Adipocyte (in vitro differentiated cells): Measurements from ENCODE around the gene RUNX2.

Source experiments
- DNase-seq: peaks from one replicate; pipeline ENCODE4 v3.0.0-alpha.2; 2015; ENCODE audit warnings: low read depth
- H3K27me3 ChIP-seq: replicated peaks from 2 replicates; pipeline ENCODE4 v1.7.0; 2013; ENCODE audit warnings: mild to moderate bottlenecking, low read length, moderate library complexity; ENCODE audit not compliant: control insufficient read depth, insufficient read depth
- H3K36me3 ChIP-seq: 2 replicates; pipeline ENCODE4 v1.7.0; 2013; ENCODE audit warnings: low read length, mild to moderate bottlenecking, moderate library complexity; ENCODE audit not compliant: control insufficient read depth, insufficient read depth, severe bottlenecking
- H3K4me1 ChIP-seq: 2 replicates; pipeline ENCODE4 v1.7.0; 2013; ENCODE audit warnings: mild to moderate bottlenecking, low read length, moderate library complexity; ENCODE audit not compliant: control insufficient read depth, insufficient read depth
- H3K4me3 ChIP-seq: 2 replicates; pipeline ENCODE4 v1.7.0; 2013; ENCODE audit warnings: mild to moderate bottlenecking, low read length, moderate library complexity
- H3K9ac ChIP-seq: 2 replicates; pipeline ENCODE4 v1.7.0; 2013; ENCODE audit warnings: mild to moderate bottlenecking, low read length, moderate library complexity
- H3K9me3 ChIP-seq: 2 replicates; pipeline ENCODE4 v1.7.0; 2013; ENCODE audit warnings: mild to moderate bottlenecking, low read length, moderate library complexity; ENCODE audit not compliant: control insufficient read depth

The RUNX2 gene

DNA sequence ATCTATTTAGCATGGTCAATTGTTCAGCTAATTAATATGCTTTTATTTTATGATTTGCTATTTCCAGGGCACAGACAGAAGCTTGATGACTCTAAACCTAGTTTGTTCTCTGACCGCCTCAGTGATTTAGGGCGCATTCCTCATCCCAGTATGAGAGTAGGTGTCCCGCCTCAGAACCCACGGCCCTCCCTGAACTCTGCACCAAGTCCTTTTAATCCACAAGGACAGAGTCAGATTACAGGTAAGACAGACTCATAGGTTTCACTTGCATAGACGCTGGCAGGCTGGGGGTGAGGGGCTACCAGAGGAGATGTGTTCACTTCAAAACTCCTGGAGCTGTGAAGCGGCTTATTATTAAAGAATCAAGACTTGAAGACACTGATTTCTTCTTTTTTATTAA is 163.7 kb downstream of the RUNX2 start:
- Histone ChIP-seq H3K27me3 (no peaks in the 10 kb centered on the region), H3K4me3 (no peak overlapping the region), H3K36me3 (no peaks in the 10 kb centered on the region), H3K9me3 (no peaks in the 10 kb centered on the region), H3K9ac (no peak overlapping the region), H3K4me1 (no peaks in the 10 kb centered on the region)
- DNase-seq: no peak

DNA sequence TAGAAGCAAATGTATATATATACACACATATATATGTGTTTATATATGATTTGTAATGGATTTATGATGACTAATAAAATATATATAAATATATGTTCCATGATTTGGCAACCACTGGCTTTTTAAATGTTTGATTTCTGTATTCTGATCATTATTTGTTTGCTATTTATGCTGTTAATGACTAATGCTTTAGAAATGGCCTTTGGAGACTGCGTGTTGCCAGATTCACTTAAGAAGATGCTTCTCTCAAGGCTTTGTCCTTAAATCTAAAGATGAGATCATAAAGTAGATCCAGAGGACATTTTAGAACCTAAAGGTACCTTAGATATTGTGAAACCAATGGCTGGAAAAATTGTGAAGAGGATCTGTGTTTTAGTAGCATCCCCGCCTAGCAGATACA is 165.6 kb downstream of the RUNX2 start:
- H3K4me3 ChIP-seq: no peak overlapping the region

DNA sequence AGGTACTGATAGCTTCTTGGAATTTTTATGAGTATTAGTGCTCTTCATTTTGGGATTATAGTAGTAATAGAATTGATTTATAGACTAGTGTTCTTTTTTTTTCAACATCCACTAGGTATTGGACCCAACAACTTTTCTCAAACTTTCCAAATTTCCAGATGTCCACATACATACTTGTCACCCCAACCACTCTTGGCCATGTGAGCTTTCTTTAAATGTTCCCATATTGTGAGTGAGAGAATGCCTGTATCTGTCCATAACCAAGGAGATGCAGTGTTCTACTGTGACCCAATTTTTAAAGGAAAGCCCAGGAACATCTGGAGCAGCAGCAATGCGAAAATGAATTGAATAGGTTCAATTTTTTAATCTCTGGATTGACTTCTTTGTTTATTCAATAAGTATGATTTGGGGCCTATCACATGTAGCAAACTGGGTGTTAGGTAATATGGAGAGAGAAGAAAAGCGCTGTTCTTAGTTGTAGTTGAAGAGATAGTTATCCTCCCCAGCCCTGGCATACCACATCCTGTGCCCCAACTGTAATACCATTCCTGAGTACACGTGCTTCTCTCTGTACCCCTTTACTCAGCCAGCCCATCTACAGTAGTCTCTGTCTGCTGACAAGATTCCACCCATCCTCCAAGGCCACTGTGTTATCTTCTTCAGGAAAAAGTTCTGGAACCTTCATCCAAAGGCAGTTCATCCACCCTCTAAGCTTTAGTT is 166.4 kb downstream of the RUNX2 start:
- Histone ChIP-seq H3K36me3 (no peaks in the 10 kb centered on the region), H3K4me1 (no peaks in the 10 kb centered on the region), H3K4me3 (no peak overlapping the region), H3K9me3 (no peaks in the 10 kb centered on the region), H3K9ac (no peak overlapping the region), H3K27me3 (no peaks in the 10 kb centered on the region)
- no peak for DNase-seq

More for the DNA sequence above, 165.6 kb downstream of the RUNX2 start:
- no peaks in the 10 kb centered on the region for H3K36me3 ChIP-seq
- no peaks in the 10 kb centered on the region for H3K4me1 ChIP-seq
- H3K9ac ChIP-seq: no peak overlapping the region
- no peak for DNase-seq
- no peaks in the 10 kb centered on the region for H3K9me3 ChIP-seq
- H3K27me3 ChIP-seq: no peaks in the 10 kb centered on the region

DNA sequence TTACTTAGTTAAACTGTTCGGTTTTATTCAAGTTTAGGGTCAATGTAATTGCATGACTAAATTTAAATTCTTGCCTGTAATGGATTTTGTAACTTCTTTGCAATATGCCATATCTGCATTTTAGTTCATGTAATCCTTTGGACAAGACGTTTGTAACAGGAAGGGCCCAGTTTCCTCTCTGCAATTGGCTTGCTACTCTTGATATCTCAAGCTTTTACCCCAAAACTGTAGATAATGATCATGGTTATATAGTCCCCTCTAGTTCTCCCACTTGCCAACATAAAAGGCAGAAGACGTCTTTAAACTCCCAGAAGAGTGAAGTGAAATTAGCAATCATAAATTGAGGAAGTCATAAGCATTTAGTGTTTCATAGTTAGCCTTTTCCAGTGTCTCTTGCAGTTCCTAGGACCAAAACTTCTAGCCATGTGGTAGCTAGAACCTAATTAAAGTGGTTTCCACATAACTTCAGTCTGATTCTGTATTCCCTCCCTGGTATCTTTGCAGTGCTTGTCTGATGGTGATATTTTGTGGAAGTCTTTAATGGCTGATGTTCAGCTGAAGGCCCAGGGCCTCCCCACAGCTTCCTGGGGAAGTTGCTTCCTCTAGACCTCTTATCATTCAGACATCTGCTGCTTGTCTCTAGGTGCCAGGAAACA is 167.4 kb downstream of the RUNX2 start:
- H3K9me3 ChIP-seq: no peaks in the 10 kb centered on the region
- no peaks in the 10 kb centered on the region for H3K36me3 ChIP-seq
- no peak overlapping the region for H3K9ac ChIP-seq
- no peak overlapping the region for H3K4me3 ChIP-seq
- H3K27me3 ChIP-seq: no peaks in the 10 kb centered on the region
- H3K4me1 ChIP-seq: no peaks in the 10 kb centered on the region
- no peak for DNase-seq

DNA sequence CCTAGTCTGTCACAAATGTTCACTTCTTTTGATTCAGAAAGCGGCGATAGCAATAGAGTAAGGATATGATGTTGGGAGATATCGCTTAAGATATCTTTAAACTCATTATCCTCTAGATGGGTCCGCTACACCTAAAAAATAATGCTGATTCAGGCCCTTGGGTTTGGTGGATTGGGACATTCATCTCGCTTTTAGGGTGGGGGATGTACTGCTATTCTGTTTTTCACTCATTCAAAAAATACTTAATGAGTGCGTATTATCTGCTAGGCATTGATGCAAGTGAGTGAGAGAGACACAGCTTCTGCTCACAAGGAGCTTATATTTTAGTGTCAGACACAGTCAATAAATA is 167.9 kb downstream of the RUNX2 start:
- no peak for DNase-seq
- Histone ChIP-seq H3K36me3 (no peaks in the 10 kb centered on the region), H3K4me1 (no peaks in the 10 kb centered on the region), H3K4me3 (no peak overlapping the region), H3K9ac (no peak overlapping the region), H3K9me3 (no peaks in the 10 kb centered on the region), H3K27me3 (no peaks in the 10 kb centered on the region)

GRCh38 chr6:45498591-45498990 is 170.5 kb downstream of the RUNX2 start:
- Histone ChIP-seq H3K9me3 (no peaks in the 10 kb centered on the region), H3K27me3 (no peaks in the 10 kb centered on the region), H3K4me3 (no peak overlapping the region), H3K4me1 (no peaks in the 10 kb centered on the region), H3K9ac (no peak overlapping the region), H3K36me3 (no peaks in the 10 kb centered on the region)
- DNase-seq: no peak

DNA sequence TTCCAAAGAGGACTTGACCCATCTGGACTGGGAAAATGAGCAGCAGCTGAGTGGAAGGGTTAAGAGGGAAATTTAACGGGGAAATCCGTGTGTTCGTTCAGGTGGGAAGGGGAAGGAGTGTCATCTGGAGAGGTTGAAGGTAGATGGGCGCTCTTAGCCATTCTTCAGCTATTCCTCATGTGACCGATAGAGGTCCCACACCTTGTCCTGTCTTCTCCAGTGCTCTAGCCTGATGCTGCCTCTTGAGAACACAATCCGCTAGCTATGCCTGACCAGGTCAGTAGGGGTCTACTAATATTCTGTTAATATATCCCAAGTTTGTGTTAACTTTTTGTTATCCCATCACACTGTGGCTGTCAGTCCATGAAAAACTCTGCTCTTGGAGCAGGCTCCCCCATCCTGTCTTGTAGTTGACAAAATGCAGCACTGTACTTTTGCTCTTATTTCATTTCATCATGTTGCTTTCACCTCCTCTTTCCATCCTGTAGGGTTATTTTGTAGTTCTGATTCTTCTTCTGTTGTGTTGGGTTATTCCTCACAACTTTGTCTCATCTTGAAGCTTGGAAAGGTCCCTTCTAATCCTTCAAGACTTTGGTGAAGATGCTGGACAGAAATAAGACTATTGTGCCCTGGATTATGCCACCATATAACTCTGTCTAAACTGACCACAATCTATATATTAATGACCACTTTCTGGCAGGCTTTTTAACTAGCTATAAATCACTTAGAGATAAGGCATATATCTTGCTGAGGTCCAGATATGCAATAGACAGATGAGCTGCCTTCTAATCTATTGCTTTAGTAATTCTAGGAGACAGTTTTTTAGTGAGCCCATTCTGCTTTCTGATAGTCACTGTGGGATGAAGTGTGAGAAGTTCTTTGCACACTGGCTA is 173.0 kb downstream of the RUNX2 start:
- H3K4me1 ChIP-seq: peaks cover 4% of the 10 kb centered on the region
- DNase-seq: no peak
- H3K9me3 ChIP-seq: no peaks in the 10 kb centered on the region
- H3K4me3 ChIP-seq: no peak overlapping the region
- H3K27me3 ChIP-seq: no peaks in the 10 kb centered on the region
- H3K36me3 ChIP-seq: no peaks in the 10 kb centered on the region
- H3K9ac ChIP-seq: no peak overlapping the region

- DNase-seq: no peak
- peaks cover 4% of the 10 kb centered on the region for H3K4me1 ChIP-seq
- no peak overlapping the region for H3K4me3 ChIP-seq
- H3K36me3 ChIP-seq: no peaks in the 10 kb centered on the region
- H3K9me3 ChIP-seq: no peaks in the 10 kb centered on the region
- H3K27me3 ChIP-seq: no peaks in the 10 kb centered on the region
- no peak overlapping the region for H3K9ac ChIP-seq
Observed at GRCh38 chr6:45502456-45502855, 174.3 kb downstream of the RUNX2 start.

DNA sequence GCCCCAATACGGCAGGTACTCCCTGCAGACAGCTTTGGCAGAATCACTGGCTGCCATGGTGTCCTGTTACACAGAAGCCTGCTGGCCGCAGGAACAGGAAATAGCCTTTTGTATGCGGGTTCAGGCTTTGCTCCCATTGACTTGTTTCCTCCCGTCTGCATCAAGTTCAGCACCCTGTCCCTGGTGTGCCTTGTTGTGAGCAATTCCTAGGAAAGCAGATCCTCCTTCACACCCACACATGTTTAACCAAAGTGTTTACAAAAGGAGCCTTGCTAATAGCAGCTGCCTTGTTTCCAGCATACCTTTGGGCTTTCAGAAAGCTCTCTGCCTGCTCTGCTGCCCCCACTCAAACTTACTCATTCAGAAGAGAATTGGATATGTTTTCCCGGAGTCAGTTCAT is 176.8 kb downstream of the RUNX2 start:
- Histone ChIP-seq H3K9ac (no peak overlapping the region), H3K27me3 (no peaks in the 10 kb centered on the region), H3K4me3 (no peak overlapping the region), H3K4me1 (peaks cover 4% of the 10 kb centered on the region), H3K9me3 (no peaks in the 10 kb centered on the region), H3K36me3 (no peaks in the 10 kb centered on the region)
- DNase-seq: peak; percentile 65

DNA sequence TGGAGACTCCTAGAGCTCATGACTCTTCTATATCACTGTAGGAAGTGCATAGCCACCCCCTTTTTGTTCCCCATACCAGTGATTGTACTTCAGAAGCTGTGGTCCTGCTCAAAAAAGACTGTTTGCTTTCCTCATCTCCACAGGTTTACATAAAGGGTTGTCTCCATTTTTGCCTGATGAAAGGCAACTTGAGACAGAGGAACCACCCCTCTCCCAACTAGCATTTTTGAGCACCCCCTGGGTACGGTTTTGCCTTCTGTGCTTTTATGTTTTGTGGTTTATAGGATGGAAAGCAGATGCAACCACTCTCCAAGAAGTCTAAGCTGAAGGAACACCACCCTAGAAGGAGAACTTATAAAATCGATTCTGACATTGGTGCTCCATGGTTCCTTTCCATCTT is 177.3 kb downstream of the RUNX2 start:
- H3K36me3 ChIP-seq: no peaks in the 10 kb centered on the region
- peaks cover 4% of the 10 kb centered on the region for H3K4me1 ChIP-seq
- H3K27me3 ChIP-seq: no peaks in the 10 kb centered on the region
- H3K4me3 ChIP-seq: no peak overlapping the region
- no peaks in the 10 kb centered on the region for H3K9me3 ChIP-seq
- H3K9ac ChIP-seq: no peak overlapping the region
- no peak for DNase-seq

DNA sequence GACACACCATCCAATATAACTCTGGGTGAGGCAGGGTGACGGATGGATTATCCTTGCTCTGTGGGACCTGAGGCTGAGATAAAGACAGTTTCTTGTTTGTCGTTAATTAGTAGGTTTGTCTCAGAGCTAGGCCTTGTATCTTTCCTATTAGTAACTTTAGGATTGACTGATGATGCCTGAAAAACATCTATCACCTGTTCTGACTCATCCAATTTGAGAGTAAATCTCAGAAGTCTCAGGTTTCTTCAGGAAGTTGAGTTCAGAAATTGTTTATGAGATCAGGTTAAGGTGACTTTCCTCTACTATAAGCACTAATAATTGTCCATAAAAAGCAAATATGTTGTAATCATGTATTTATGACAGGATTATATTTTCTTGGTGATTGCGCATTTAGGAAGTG is 179.1 kb downstream of the RUNX2 start:
- DNase-seq: no peak
- Histone ChIP-seq H3K36me3 (no peaks in the 10 kb centered on the region), H3K9me3 (no peaks in the 10 kb centered on the region), H3K4me3 (no peak overlapping the region), H3K27me3 (no peaks in the 10 kb centered on the region), H3K4me1 (peaks cover 4% of the 10 kb centered on the region), H3K9ac (no peak overlapping the region)
